GM19043 (cell line): ENCODE measurements around the gene MPIG6B.

Experiments used
- ATAC-seq: cut with Tn5 transposase; IDR thresholded peaks from one replicate; pipeline ENCODE4 v1.9.1; 2021; ENCODE audit warnings: low read depth; ENCODE audit not compliant: unreplicated experiment

Gene MPIG6B, protein sequence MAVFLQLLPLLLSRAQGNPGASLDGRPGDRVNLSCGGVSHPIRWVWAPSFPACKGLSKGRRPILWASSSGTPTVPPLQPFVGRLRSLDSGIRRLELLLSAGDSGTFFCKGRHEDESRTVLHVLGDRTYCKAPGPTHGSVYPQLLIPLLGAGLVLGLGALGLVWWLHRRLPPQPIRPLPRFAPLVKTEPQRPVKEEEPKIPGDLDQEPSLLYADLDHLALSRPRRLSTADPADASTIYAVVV

GRCh38 chr6:31723245-31723979 is at the start of gene MPIG6B:
Gene MPIG6B (plus strand): TSS chr6:31723373. CDS start chr6:31723384, 11 bp downstream.
- ATAC-seq: no peak

DNA sequence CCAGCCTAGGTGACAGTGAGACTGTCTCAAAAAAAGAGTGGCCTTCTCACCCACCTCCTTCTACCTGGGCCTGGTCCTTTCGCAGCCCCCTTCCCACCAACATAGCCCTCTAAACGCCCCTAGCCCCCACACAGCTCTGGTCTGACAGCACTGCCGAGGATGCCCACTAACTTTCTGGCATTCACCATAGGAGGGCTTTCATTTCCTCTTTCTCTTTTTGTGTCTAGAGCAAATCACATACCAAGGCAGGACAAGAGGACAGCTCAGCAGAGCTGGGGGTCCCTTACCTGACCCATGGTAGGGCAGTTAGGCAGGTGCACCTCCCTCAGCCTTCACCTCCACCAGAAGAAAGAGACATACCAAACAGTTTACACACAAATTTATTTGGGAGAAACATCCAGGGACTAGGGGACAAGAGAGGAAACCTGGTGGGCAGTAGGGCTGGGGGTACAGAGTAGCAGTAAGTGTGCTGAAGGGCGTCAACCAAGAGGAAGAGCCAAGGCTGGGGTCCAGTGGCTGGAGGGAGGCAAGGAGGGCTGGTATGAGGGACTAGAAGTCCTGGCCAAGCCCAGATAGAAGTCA is 46.8 kb upstream of the MPIG6B start:
- ATAC-seq: no peak

GRCh38 chr6:31676904-31677303 is 46.3 kb upstream of the MPIG6B start:
- no peak for ATAC-seq

DNA sequence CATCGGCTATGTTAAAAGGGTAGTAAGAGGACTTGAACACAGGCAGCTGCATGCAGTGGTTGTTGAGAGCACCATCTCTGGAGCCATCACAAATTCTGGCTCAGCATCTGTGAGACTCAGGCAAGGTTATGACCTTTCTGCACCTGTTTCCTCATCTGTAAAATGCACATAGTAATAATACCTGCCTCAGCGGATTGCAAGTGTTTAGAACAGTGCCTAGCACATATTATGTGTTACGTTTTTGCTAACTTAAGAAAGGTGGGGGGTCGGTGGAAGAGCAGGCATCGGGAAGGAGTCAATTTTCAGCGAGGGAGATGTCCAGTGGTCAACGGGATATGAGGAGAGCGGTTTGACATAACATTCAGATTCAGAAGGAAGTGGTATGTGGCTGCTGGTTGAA is 45.2 kb upstream of the MPIG6B start:
- no peak for ATAC-seq

GRCh38 chr6:31680226-31681134 is 42.7 kb upstream of the MPIG6B start, which contains the start of gene LY6G5C:
Gene LY6G5C (minus strand): TSS chr6:31681067. CDS start chr6:31680373, 694 bp downstream.
- no peak for ATAC-seq

DNA sequence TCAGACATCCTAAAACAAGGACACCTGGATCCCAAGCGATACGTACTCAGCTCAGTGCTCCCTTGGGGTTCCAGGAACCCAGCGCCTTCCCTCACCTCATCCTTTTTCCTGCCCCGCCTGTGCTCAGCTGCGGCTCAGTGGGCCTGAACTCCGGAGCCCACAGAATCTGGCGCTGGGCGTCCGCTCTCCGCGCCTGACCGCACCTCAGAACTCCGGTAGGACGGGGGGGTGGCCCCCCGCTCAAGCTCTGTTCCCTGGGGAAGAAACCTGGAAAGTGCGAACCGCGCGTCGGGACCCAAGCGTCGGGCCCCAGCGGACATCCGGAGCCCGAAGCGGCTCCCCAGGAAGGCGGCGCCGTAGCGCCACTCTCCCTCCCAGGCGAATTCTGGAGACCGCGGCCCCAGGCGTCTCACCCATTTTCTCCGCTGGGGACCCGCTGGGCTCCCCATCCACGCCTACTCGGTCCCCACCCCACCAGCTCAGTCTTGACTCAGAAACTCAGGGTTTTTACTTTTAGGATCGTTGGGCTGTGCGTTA is 42.0 kb upstream of the MPIG6B start:
- no peak for ATAC-seq

GRCh38 chr6:31683591-31683990 is 39.6 kb upstream of the MPIG6B start:
- no peak for ATAC-seq

- no peak for ATAC-seq
These were observed 36.7 kb upstream of the MPIG6B start for GRCh38 chr6:31686483-31686882.

GRCh38 chr6:31687321-31687720 is 35.9 kb upstream of the MPIG6B start:
- ATAC-seq: no peak

- ATAC-seq: no peak
These were observed 35.1 kb upstream of the MPIG6B start for GRCh38 chr6:31687860-31688693.

DNA sequence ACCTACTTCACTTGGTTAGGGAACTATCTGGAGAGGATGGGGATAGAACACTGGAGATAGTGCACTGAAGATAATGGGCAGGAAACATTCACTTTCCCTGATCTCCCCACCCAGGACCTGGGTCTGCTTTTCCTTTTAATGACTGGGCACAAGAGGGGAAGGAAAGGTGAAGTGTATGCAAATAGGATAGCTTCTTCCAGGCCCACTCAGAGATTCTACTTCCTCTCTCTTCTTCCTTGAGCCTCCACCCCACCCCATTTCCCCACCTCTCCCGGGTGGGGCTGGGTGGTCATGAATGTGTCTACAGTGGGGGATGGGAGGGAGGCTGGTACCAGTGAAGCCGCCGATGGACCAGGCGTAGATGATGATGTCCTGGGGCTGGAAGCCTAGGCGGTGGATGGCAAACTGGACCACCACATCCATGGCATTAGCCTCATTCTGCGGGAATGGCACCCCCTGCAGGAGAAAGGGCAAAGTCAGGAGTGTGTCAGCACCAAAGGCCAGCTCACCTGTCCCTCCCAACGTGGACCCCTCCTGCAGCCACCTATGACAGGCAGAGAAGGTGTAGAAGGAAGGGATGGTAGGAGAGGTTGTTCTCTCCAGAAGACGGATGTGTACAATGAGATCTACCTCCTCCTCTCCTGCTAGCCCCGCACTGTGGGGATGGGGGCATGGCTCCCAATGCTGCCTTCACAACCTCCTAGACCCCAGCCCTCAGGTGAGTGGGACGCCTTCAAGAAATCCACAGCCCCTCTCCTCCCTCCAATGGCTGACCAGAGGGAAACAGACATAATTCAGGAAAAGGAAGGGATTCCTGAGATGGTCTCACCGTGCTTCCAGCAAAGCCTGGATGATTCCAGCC is 33.7 kb upstream of the MPIG6B start:
- no peak for ATAC-seq

GRCh38 chr6:31690231-31691077 is 32.7 kb upstream of the MPIG6B start:
- ATAC-seq: no peak

DNA sequence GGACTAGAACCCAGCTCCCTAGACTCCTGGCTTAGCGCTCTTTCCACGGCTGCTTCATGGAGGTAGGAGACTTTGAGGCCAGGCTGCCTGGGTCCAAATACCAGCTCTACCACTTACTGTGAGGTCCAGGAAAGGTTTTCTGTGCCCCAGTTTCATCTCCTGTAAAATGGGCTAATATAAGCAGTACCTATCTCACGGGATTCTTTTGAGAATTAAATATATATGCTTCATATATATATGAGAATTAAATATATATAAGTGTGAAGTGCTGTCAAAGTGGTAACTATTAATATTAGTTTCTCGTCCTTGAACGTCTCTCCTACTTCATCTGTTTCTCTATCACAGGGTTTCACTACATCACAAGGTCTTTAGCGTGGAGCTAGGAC is 32.1 kb upstream of the MPIG6B start:
- no peak for ATAC-seq

DNA sequence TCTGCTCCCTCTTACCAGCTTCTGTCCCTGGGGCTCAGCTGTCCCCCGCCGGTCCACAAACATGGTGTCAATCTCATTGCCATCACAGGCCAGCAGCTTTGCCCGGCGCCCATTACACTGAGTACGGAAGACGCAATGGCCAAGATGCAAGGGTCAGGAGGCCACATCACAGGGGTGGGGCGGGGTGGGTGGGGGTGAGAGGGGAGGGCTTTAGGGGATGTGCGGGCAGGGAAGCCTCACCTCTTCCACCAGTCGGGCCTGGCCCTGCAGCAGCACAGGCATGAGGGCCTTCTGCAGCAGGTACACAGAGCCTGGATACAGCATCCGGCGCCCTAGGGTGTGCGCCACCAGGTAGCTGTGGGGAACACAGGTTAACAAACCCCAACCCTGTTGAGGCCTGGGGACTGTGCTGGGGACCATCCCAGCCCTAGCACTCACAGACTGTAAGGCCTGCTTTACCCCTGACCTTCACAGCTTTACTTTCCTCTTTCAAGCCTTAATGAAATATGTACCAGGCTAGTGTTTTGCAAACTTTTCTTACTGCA is 31.5 kb upstream of the MPIG6B start:
- no peak for ATAC-seq

DNA sequence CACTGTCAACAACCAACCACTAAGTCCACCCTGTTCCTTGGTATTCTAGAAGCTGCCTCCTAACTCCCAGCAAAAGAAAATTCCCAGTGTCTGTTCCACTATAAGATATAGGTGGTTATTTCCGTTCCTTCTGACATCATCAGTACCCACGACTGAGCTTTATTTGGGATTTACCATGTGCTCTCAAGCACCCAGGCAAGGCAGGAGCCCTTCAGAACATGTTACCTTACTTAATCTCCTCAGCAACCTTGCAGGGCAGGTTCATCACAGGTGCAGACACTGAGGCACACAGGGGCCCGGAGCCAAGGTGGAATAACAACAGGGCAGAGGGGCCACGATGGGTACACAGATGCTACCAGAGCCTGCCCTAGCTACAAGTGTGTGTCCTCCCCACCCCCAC is 30.8 kb upstream of the MPIG6B start:
- no peak for ATAC-seq

- no peak for ATAC-seq
These were observed 30.3 kb upstream of the MPIG6B start for GRCh38 chr6:31692886-31693285.

DNA sequence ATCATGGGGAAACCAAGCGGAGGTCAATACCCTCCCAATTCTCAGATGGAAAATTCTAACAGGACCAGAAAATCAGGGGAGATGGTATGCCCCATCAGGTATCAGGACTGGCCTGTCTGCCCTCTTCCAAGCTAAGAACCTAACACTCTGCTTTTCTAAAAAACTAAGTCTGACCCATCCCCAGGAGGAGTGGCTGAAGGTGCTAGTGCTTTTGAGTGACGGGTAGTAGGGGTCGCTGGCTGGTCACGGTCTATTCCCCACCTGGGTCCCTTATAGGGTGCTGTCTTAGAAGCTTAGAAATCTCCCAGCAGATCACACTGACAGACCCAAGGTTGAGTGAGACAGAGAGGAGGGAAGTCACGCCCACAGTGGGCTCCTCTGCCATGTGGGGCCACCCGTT is 29.6 kb upstream of the MPIG6B start:
- ATAC-seq: no peak

- no peak for ATAC-seq
These were observed 25.6 kb upstream of the MPIG6B start for GRCh38 chr6:31697555-31697954.
